Measurements from ENCODE around the gene KIF9.
"Not testable (repeated sequence)": the region's sequence is repeated elsewhere in the genome, so short reads cannot be mapped to it uniquely, and the experiment has no call there.

KIF9 gene

GRCh38 chr3:47181685-47182084 lies 100.9 kb downstream of the KIF9 start:
- DNase-seq (ENCODE audit: low read depth): not testable (repeated sequence)

- not testable (repeated sequence) for DNase-seq (ENCODE audit: low read depth)
These were observed 102.6 kb downstream of the KIF9 start for GRCh38 chr3:47180011-47180410.

Measured in activated T-cell treated with anti-CD3 and anti-CD28 coated beads for 24 hours (primary cell).